ENCODE measurements around the gene SIX2.

- TF ChIP-seq, protein P1, sequence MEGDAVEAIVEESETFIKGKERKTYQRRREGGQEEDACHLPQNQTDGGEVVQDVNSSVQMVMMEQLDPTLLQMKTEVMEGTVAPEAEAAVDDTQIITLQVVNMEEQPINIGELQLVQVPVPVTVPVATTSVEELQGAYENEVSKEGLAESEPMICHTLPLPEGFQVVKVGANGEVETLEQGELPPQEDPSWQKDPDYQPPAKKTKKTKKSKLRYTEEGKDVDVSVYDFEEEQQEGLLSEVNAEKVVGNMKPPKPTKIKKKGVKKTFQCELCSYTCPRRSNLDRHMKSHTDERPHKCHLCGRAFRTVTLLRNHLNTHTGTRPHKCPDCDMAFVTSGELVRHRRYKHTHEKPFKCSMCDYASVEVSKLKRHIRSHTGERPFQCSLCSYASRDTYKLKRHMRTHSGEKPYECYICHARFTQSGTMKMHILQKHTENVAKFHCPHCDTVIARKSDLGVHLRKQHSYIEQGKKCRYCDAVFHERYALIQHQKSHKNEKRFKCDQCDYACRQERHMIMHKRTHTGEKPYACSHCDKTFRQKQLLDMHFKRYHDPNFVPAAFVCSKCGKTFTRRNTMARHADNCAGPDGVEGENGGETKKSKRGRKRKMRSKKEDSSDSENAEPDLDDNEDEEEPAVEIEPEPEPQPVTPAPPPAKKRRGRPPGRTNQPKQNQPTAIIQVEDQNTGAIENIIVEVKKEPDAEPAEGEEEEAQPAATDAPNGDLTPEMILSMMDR (IDR thresholded peaks at IDR 0.05; ENCODE audit: low read depth, low read length, missing input control) = no peak
- TF ChIP-seq YY1 (IDR thresholded peaks at IDR 0.05) (no peak), TAF1 (conservative IDR thresholded peaks at IDR 0.05) (no peak), SP1 (IDR thresholded peaks at IDR 0.05) (no peak), GABPA (IDR thresholded peaks at IDR 0.05 in 1 of 2, conservative IDR thresholded peaks at IDR 0.05 in 1 of 2) (no peak)
Observed at GRCh38 chr2:45052388-45052928, 43.2 kb upstream of the SIX2 start.
